Neural cell (in vitro differentiated cells): ENCODE results near the gene CCT5. TPM values are rescaled to one million over a fixed set of nuclear protein-coding genes. Genes with fewer than 3 reads are reported as not detected.
"Not testable (repeated sequence)": the region's sequence is repeated elsewhere in the genome, so short reads cannot be mapped to it uniquely, and the experiment has no call there.

Experiments used
- H2AFZ ChIP-seq: fragments of 200-600, 300-800 bp; sonication (generic), shearing (Covaris generic); 2 replicates; pipeline ENCODE4 v1.6.0; 2014; ENCODE audit warnings: low read depth, mild to moderate bottlenecking, antibody characterized with exemption, low read length, moderate library complexity
- H3F3A ChIP-seq: fragments of 200-600 bp; shearing (Covaris generic); 2 replicates; pipeline ENCODE4 v1.6.1; 2016; ENCODE audit warnings: mild to moderate bottlenecking, moderate library complexity, mixed read lengths, antibody characterized with exemption, low read length; ENCODE audit not compliant: insufficient read depth, poor library complexity, severe bottlenecking
- H3K27ac ChIP-seq: fragments of 200-600, 300-800 bp; sonication (generic), shearing (Covaris generic); 2 replicates; pipeline ENCODE4 v1.5.1; 2014; ENCODE audit warnings: mild to moderate bottlenecking, low read length, moderate library complexity
- H3K27me3 ChIP-seq: fragments of 300-800, 200-600 bp; sonication (generic), shearing (Covaris generic); 2 replicates; pipeline ENCODE4 v1.6.0; 2014; ENCODE audit warnings: mild to moderate bottlenecking, low read depth, low read length, moderate library complexity; ENCODE audit not compliant: insufficient read depth
- H3K36me3 ChIP-seq: fragments of 300-800, 200-600 bp; sonication (generic), shearing (Covaris generic); 2 replicates; pipeline ENCODE4 v1.5.1; 2014; ENCODE audit warnings: mild to moderate bottlenecking, antibody characterized with exemption, low read length, moderate library complexity; ENCODE audit not compliant: insufficient read depth
- H3K4me2 ChIP-seq: fragments of 300-800, 200-600 bp; sonication (generic), shearing (Covaris generic); 2 replicates; pipeline ENCODE4 v1.6.0; 2014; ENCODE audit warnings: mild to moderate bottlenecking, low read length
- H3K4me3 ChIP-seq: fragments of 300-800, 200-600 bp; sonication (generic), shearing (Covaris generic); 2 replicates; pipeline ENCODE4 v1.5.1; 2014; ENCODE audit warnings: mild to moderate bottlenecking, low read length, moderate library complexity
- H3K79me2 ChIP-seq: fragments of 200-600 bp; shearing (Covaris generic); replicated peaks from 2 replicates; pipeline ENCODE4 v1.6.0; 2014; ENCODE audit warnings: mild to moderate bottlenecking, low read length, moderate library complexity; ENCODE audit not compliant: insufficient read depth
- H3K9ac ChIP-seq: fragments of 300-800, 200-600 bp; sonication (generic), shearing (Covaris generic); 2 replicates; pipeline ENCODE4 v1.6.1; 2016; ENCODE audit warnings: mild to moderate bottlenecking, low read length, mixed read lengths
- H3K9me2 ChIP-seq: fragments of 200-600 bp; shearing (Covaris generic); 2 replicates; pipeline ENCODE4 v1.6.1; 2016; ENCODE audit warnings: mild to moderate bottlenecking, low read length, mixed read lengths; ENCODE audit not compliant: insufficient read depth
- H3K9me3 ChIP-seq: fragments of 200-600, 300-800 bp; sonication (generic), shearing (Covaris generic); 2 replicates; pipeline ENCODE4 v1.6.1; 2016; ENCODE audit warnings: mild to moderate bottlenecking, mixed run types, low read length, moderate library complexity, mixed read lengths
- H4K20me1 ChIP-seq: fragments of 200-600 bp; shearing (Covaris generic); 2 replicates; pipeline ENCODE4 v1.6.1; 2016; ENCODE audit warnings: mild to moderate bottlenecking, mixed run types; ENCODE audit not compliant: insufficient read depth
- EP300 ChIP-seq: fragments of 450-650 bp; conservative IDR thresholded peaks from 2 replicates; pipeline ENCODE4 v1.6.1; 2014; ENCODE audit warnings: antibody characterized with exemption, mild to moderate bottlenecking, moderate library complexity; ENCODE audit not compliant: poor library complexity, severe bottlenecking
- EZH2 ChIP-seq: fragments of 200-600, 300-800 bp; shearing (Covaris generic), sonication (generic); IDR thresholded peaks from 2 replicates; pipeline ENCODE4 v1.6.1; 2014; ENCODE audit warnings: antibody characterized with exemption, low read length, borderline replicate concordance, mild to moderate bottlenecking; ENCODE audit not compliant: insufficient read depth, poor library complexity, severe bottlenecking
- MXI1 ChIP-seq: fragments of 450-650 bp; conservative IDR thresholded peaks from 2 replicates; pipeline ENCODE4 v1.6.1; 2014; ENCODE audit warnings: antibody characterized with exemption, mild to moderate bottlenecking; ENCODE audit not compliant: poor library complexity, severe bottlenecking
- POLR2AphosphoS5 ChIP-seq: IDR thresholded peaks from 2 replicates; pipeline ENCODE4 v1.6.1; 2012
- RAD21 ChIP-seq: fragments of 450-650 bp; conservative IDR thresholded peaks from 2 replicates; pipeline ENCODE4 v1.6.1; 2014; ENCODE audit warnings: antibody characterized with exemption, mild to moderate bottlenecking, moderate library complexity
- REST ChIP-seq: IDR thresholded peaks from 2 replicates; pipeline ENCODE4 v1.6.1; 2012; ENCODE audit warnings: borderline replicate concordance
- SMC3 ChIP-seq: fragments of 450-650 bp; conservative IDR thresholded peaks from 2 replicates; pipeline ENCODE4 v1.6.1; 2014; ENCODE audit warnings: antibody characterized with exemption, mild to moderate bottlenecking, moderate library complexity; ENCODE audit not compliant: poor library complexity
- TAF1 ChIP-seq: IDR thresholded peaks from 2 replicates; pipeline ENCODE4 v1.6.1; 2012; ENCODE audit warnings: low read depth
- polyA plus RNA-seq: library from polyadenylated mRNA; depleted of rRNA; stranded (reverse); fragments of >200 nt; gene quantifications from 2 replicates; pipeline ENCODE4 v1.2.3, GENCODE V29; 2014
- TF ChIP-seq, protein P1 (sequence below): fragments of 450-650 bp; IDR thresholded peaks from 2 replicates; pipeline ENCODE4 v1.5.1; 2014; ENCODE audit warnings: antibody characterized with exemption, mild to moderate bottlenecking, moderate library complexity; ENCODE audit not compliant: poor library complexity, severe bottlenecking

Gene CCT5
- polyA plus RNA-seq, 1 donor from 2014 or later: 455 TPM

- H3K27ac ChIP-seq: peak overlapping the region; percentile 27
- no peaks in the 10 kb centered on the region for H3K79me2 ChIP-seq
- peak; percentile 43 for TF ChIP-seq MXI1
- TF ChIP-seq EZH2: no peak
- peak; percentile 94 for TF ChIP-seq RAD21
- TF ChIP-seq REST: no peak
- TF ChIP-seq, protein P1, sequence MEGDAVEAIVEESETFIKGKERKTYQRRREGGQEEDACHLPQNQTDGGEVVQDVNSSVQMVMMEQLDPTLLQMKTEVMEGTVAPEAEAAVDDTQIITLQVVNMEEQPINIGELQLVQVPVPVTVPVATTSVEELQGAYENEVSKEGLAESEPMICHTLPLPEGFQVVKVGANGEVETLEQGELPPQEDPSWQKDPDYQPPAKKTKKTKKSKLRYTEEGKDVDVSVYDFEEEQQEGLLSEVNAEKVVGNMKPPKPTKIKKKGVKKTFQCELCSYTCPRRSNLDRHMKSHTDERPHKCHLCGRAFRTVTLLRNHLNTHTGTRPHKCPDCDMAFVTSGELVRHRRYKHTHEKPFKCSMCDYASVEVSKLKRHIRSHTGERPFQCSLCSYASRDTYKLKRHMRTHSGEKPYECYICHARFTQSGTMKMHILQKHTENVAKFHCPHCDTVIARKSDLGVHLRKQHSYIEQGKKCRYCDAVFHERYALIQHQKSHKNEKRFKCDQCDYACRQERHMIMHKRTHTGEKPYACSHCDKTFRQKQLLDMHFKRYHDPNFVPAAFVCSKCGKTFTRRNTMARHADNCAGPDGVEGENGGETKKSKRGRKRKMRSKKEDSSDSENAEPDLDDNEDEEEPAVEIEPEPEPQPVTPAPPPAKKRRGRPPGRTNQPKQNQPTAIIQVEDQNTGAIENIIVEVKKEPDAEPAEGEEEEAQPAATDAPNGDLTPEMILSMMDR: peak; percentile 91
- TF ChIP-seq SMC3: peak; percentile 96
- H3K9ac ChIP-seq: no peak overlapping the region
- no peak overlapping the region for H3K4me2 ChIP-seq
- H3K9me2 ChIP-seq: no peaks in the 10 kb centered on the region
- no peaks in the 10 kb centered on the region for H3K27me3 ChIP-seq
- no peaks in the 10 kb centered on the region for H4K20me1 ChIP-seq
- H3K4me3 ChIP-seq: no peak overlapping the region
- H3F3A ChIP-seq: no peaks in the 10 kb centered on the region
- no peaks in the 10 kb centered on the region for H3K9me3 ChIP-seq
- no peaks in the 10 kb centered on the region for H3K36me3 ChIP-seq
- H2AFZ ChIP-seq: peak overlapping the region; percentile 17
These were observed 34.0 kb downstream of the CCT5 start for GRCh38 chr5:10283927-10284635.

- not testable (repeated sequence) for H3K36me3 ChIP-seq, H3K27me3 ChIP-seq, H3K9me3 ChIP-seq, H3K9ac ChIP-seq, H3K9me2 ChIP-seq, H3K4me2 ChIP-seq, H3F3A ChIP-seq, H3K79me2 ChIP-seq, H3K4me3 ChIP-seq, H3K27ac ChIP-seq, H4K20me1 ChIP-seq, H2AFZ ChIP-seq
These were observed 35.3 kb downstream of the CCT5 start for GRCh38 chr5:10285362-10285761.

DNA sequence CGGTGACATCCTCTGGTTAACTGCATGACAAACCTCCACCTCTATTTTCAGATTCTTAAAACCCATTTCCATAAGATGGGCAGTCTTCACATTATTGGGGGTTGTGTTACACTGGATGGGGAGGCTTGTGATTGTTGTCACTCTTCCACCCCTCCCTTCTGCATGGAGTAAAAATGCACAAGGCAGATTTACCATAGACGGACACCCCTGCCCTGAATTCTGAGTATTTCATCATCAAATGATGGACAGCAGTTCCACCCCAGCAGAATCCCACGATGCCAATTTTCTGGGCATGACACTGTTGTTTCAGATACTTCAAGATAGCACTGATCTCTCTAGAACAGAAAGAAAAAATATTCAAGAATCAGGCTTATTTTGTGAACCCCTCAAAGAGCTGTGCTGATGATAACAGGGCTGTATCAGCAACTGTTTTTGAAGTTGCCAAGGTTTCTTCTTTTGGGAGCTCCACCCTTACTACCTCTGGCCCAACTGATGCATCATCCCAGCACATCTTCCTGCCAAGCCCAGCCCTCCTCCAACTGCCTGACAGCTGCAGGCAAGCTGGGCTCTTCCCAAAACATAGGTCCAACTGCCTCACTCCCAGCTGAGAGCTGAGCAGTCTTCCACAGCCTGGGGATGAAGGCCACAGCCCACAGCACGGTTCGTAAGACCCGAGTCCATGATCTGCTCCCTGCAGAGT lies 36.2 kb downstream of the CCT5 start:
- H3K36me3 ChIP-seq: no peaks in the 10 kb centered on the region
- H4K20me1 ChIP-seq: no peaks in the 10 kb centered on the region
- no peak overlapping the region for H3K27ac ChIP-seq
- TF ChIP-seq TAF1 (no peak), POLR2AphosphoS5 (no peak), EP300 (no peak), EZH2 (no peak), REST (no peak), RAD21 (no peak), MXI1 (no peak)
- TF ChIP-seq, protein P1: no peak

More for the DNA sequence above, 36.2 kb downstream of the CCT5 start:
- H3K4me3 ChIP-seq: no peak overlapping the region
- no peaks in the 10 kb centered on the region for H3K9me3 ChIP-seq
- H3K4me2 ChIP-seq: no peak overlapping the region
- no peaks in the 10 kb centered on the region for H3K27me3 ChIP-seq
- no peak overlapping the region for H3K9ac ChIP-seq
- no peaks in the 10 kb centered on the region for H3K9me2 ChIP-seq
- H3F3A ChIP-seq: no peaks in the 10 kb centered on the region
- no peaks in the 10 kb centered on the region for H3K79me2 ChIP-seq
- no peak overlapping the region for H2AFZ ChIP-seq
